GM12878 (cell line): Measurements from ENCODE around the gene HAO1. TPM values are rescaled to one million over a fixed set of nuclear protein-coding genes. Genes with fewer than 3 reads are reported as not detected.

Source experiments
- ATAC-seq: fragments of 200-7000 bp; cut with Tn5 transposase; 3 replicates; pipeline ENCODE4 v1.9.1; 2020; ENCODE audit warnings: mild to moderate bottlenecking, moderate library complexity
- BruUV-seq: library from RNA; stranded (reverse); fragments of 400-500 nt; replicated peaks from 2 replicates; lab custom pipeline; 2021; lab: Mats Ljungman, UMichigan
- CTCF ChIA-PET: fragments of 300-600 bp; sonication (Branson Sonifier 250); formaldehyde crosslinking; extraction: SDS; loops from one replicate; lab custom pipeline; 2021; ENCODE audit warnings: inconsistent platforms; lab: Yijun Ruan, JAX
- POLR2A ChIA-PET: fragments of 350-600 bp; formaldehyde crosslinking; extraction: SDS; loops from one replicate; lab custom pipeline; 2021; ENCODE audit warnings: inconsistent platforms; lab: Charles Lee
- RAD21 ChIA-PET: fragments of 300-600 bp; sonication (Branson Sonifier 250); formaldehyde crosslinking; loops from one replicate; lab custom pipeline; 2023; ENCODE audit warnings: antibody characterized with exemption; ENCODE audit not compliant: unreplicated experiment; lab: Charles Lee
- SMC1A ChIA-PET: fragments of 300-600 bp; sonication (Branson Sonifier 250); formaldehyde crosslinking; loops from one replicate; lab custom pipeline; 2023; ENCODE audit not compliant: unreplicated experiment, uncharacterized antibody; lab: Charles Lee
- DNase-seq: peaks from one replicate; pipeline ENCODE4 v3.0.0-alpha.2; 2011; ENCODE audit warnings: low read depth, low spot score
- FAIRE-seq: peaks from 3 replicates; lab custom pipeline; 2011; peaks lifted over from hg19 to GRCh38; lab: Jason Lieb, UNC
- H2AFZ ChIP-seq: 2 replicates; pipeline ENCODE4 v1.6.0; 2011; ENCODE audit warnings: low read depth, low read length, control low read depth; ENCODE audit not compliant: control insufficient read depth
- H3K27ac ChIP-seq: 2 replicates; pipeline ENCODE4 v1.5.1; 2011; ENCODE audit warnings: control low read depth; ENCODE audit not compliant: control insufficient read depth, insufficient read depth
- H3K27me3 ChIP-seq, 2 experiments: replicated peaks in 1 of 2; 2 replicates each; pipeline versions ENCODE4 v1.6.0 to v1.6.1; 2011; ENCODE audit warnings: low read length in 1 of 2; ENCODE audit not compliant: control insufficient read depth in 2 of 2, insufficient read depth in 2 of 2
- H3K36me3 ChIP-seq, 2 experiments: 2 replicates each; pipeline ENCODE4 v1.5.1; 2011; ENCODE audit warnings: low read length in 1 of 2; ENCODE audit not compliant: control insufficient read depth in 2 of 2, insufficient read depth in 2 of 2
- H3K4me1 ChIP-seq: 2 replicates; pipeline ENCODE4 v1.6.1; 2011; ENCODE audit warnings: mild to moderate bottlenecking, low read length, moderate library complexity, mixed read lengths; ENCODE audit not compliant: control insufficient read depth, insufficient read depth
- H3K4me2 ChIP-seq: 2 replicates; pipeline ENCODE4 v1.6.0; 2011; ENCODE audit warnings: control low read depth; ENCODE audit not compliant: control insufficient read depth, insufficient read depth
- H3K4me3 ChIP-seq: fragments of 200-600 bp; sonication (generic); 2 replicates; pipeline ENCODE4 v1.5.1; 2016
- H3K79me2 ChIP-seq: 2 replicates; pipeline ENCODE4 v1.6.0; 2011; ENCODE audit warnings: low read length; ENCODE audit not compliant: control insufficient read depth, insufficient read depth
- H3K9ac ChIP-seq: 2 replicates; pipeline ENCODE4 v1.8.0; 2011; ENCODE audit warnings: low read length, control low read depth, mixed read lengths; ENCODE audit not compliant: control insufficient read depth, insufficient read depth
- H3K9me3 ChIP-seq: replicated peaks from 3 replicates; pipeline ENCODE4 v1.5.1; 2011; ENCODE audit warnings: mild to moderate bottlenecking, low read length; ENCODE audit not compliant: control insufficient read depth, insufficient read depth
- H4K20me1 ChIP-seq: 2 replicates; pipeline ENCODE4 v1.6.0; 2011; ENCODE audit not compliant: control insufficient read depth, insufficient read depth
- ETV6 ChIP-seq, 2 experiments: fragments of 450-650 bp in 1 of 2; IDR thresholded peaks in 1 of 2; conservative IDR thresholded peaks in 1 of 2; 2 replicates each; pipeline ENCODE4 v1.6.1; 2014; ENCODE audit warnings: antibody characterized with exemption in 1 of 2, borderline replicate concordance in 1 of 2, low read depth in 1 of 2, mild to moderate bottlenecking in 1 of 2, moderate library complexity in 1 of 2
- HDGF ChIP-seq: fragments of 450-650 bp; IDR thresholded peaks from 2 replicates; pipeline ENCODE4 v1.6.1; 2016; ENCODE audit warnings: antibody characterized with exemption
- IRF4 ChIP-seq: IDR thresholded peaks from 2 replicates; pipeline ENCODE4 v1.6.1; 2011; ENCODE audit warnings: low read depth, low read length
- MYC ChIP-seq: IDR thresholded peaks from 2 replicates; pipeline ENCODE4 v1.6.1; 2011; ENCODE audit warnings: mild to moderate bottlenecking, low read length, moderate library complexity, inconsistent platforms; ENCODE audit not compliant: insufficient read depth, insufficient replicate concordance, insufficient read length, severe bottlenecking
- NFIC ChIP-seq: IDR thresholded peaks from 2 replicates; pipeline ENCODE4 v1.6.1; 2012; ENCODE audit warnings: low read depth, mild to moderate bottlenecking, inconsistent platforms, low read length, moderate library complexity
- NR2F1 ChIP-seq: fragments of 450-650 bp; conservative IDR thresholded peaks from 2 replicates; pipeline ENCODE4 v1.6.1; 2017; ENCODE audit warnings: mild to moderate bottlenecking
- POLR2AphosphoS2 ChIP-seq: IDR thresholded peaks from 2 replicates; pipeline ENCODE4 v1.6.1; 2011; ENCODE audit warnings: low read depth, mild to moderate bottlenecking, low read length, improper control_type of control experiment, moderate library complexity
- RB1 ChIP-seq: fragments of 450-650 bp; formaldehyde crosslinking; IDR thresholded peaks from 2 replicates; pipeline ENCODE4 v1.6.1; 2017; ENCODE audit warnings: mild to moderate bottlenecking, borderline replicate concordance
- RCOR1 ChIP-seq: conservative IDR thresholded peaks from 2 replicates; pipeline ENCODE4 v1.6.1; 2012; ENCODE audit warnings: low read depth, low read length, improper control_type of control experiment
- SMAD5 ChIP-seq: IDR thresholded peaks from 2 replicates; pipeline ENCODE4 v1.6.1; 2016; ENCODE audit warnings: antibody characterized with exemption, low read depth
- SP1 ChIP-seq: IDR thresholded peaks from one replicate; pipeline ENCODE4 v1.6.1; 2011; ENCODE audit warnings: low read depth, low read length
- SUPT20H ChIP-seq: IDR thresholded peaks from 2 replicates; pipeline ENCODE4 v1.6.1; 2011; ENCODE audit warnings: low read depth, mild to moderate bottlenecking, low read length, moderate library complexity, borderline replicate concordance; ENCODE audit not compliant: control insufficient read depth
- ZNF207 ChIP-seq: fragments of 450-650 bp; IDR thresholded peaks from 2 replicates; pipeline ENCODE4 v1.6.1; 2014; ENCODE audit warnings: antibody characterized with exemption, mild to moderate bottlenecking, borderline replicate concordance
- ZNF384 ChIP-seq: IDR thresholded peaks from 2 replicates; pipeline ENCODE4 v1.6.1; 2012; ENCODE audit warnings: low read depth, mild to moderate bottlenecking, low read length, improper control_type of control experiment, borderline replicate concordance
- ZNF622 ChIP-seq: fragments of 450-650 bp; IDR thresholded peaks from 2 replicates; pipeline ENCODE4 v1.6.1; 2017; ENCODE audit warnings: mild to moderate bottlenecking, inconsistent platforms
- WGBS: methylation state at CpG from one replicate; pipeline ENCODE4 v1.1.6; 2016; ENCODE audit warnings: low lambda C conversion rate; ENCODE audit not compliant: insufficient replicate concordance, insufficient coverage; ENCODE audit errors: missing lambda C conversion rate; 5-methylcytosine and 5-hydroxymethylcytosine counted together
- in situ Hi-C: fragments of 300-500 bp; cut with MboI; formaldehyde crosslinking; loops from 9 replicates; pipeline ENCODE4 v1.14.3; 2018; ENCODE audit warnings: mixed read lengths
- intact Hi-C: fragments of 100-400 bp; cut with micrococcal nuclease; formaldehyde crosslinking; loops from one replicate; pipeline ENCODE4 v1.14.2; 2022; ENCODE audit not compliant: unreplicated experiment
- polyA plus RNA-seq, 11 experiments: library from polyadenylated mRNA; depleted of rRNA in 4 of 11; unstranded in 6 of 11; stranded (reverse) in 5 of 11; fragments of >200 nt; fragmentation: Nextera tagmentation in 4 of 11; fragmentation: Illumina TruSeq in 1 of 11; extraction: Ambion mirVana in 4 of 11; extraction: Trizol in 1 of 11; gene quantifications; 1 replicate in 1 of 11; 2 replicates in 10 of 11; pipeline versions ENCODE4 v1.2.1 to v1.2.3, GENCODE V29; 2011 to 2016; ENCODE audit warnings: inconsistent platforms in 2 of 11, missing spikeins in 2 of 11, low read depth in 1 of 11
- total RNA-seq, 4 experiments: library from RNA; depleted of rRNA in 3 of 4; stranded (reverse); fragments of >200 nt in 3 of 4; fragmentation: Illumina TruSeq in 1 of 4; extraction: Trizol in 1 of 4; gene quantifications; 2 replicates each; pipeline versions ENCODE4 v1.2.1 to v1.2.3, GENCODE V29; 2013 to 2021
- TF ChIP-seq, protein P1 (sequence below): IDR thresholded peaks from 2 replicates; pipeline ENCODE4 v1.6.1; 2011; ENCODE audit warnings: mild to moderate bottlenecking, low read depth, low read length, moderate library complexity; ENCODE audit not compliant: insufficient replicate concordance
- TF ChIP-seq, protein P2 (sequence below): IDR thresholded peaks from 2 replicates; pipeline ENCODE4 v1.6.1; 2012; ENCODE audit warnings: low read depth, low read length, improper control_type of control experiment
- TF ChIP-seq, protein P3 (sequence below): fragments of 450-650 bp; IDR thresholded peaks from 2 replicates; pipeline ENCODE4 v1.6.1; 2016; ENCODE audit warnings: mild to moderate bottlenecking

HAO1 gene
- total and polyA plus RNA-seq, 10 of the 15 experiments (the other 5 are each of a cell fraction or from before 2014, with no cell fraction given): 0.03 to 0.29 (median 0.05) TPM; not detected in 7

DNA sequence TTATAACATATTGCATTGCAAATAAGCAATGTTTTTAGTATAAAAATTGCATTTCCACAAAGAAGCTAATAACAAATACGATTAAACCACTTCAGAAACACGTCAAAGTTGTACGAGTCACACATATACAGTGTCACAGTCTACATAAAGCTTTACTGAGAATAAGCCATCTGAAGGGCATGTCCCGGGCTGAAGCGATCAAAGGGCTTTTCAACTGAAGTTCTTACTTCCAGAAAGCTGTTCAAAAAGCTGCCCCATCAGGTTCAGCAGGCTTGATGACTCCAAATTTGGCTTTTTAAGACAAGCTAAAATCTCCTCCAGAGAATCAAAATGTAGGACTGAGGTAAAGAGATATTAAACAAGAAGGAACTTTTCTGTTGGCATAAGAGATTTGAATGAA lies 37.5 kb upstream of the HAO1 start:
- DNase-seq: no peak
- BruUV-seq: no TSS peak
- Histone ChIP-seq H3K4me1 (no peaks in the 10 kb centered on the region), H4K20me1 (no peaks in the 10 kb centered on the region), H3K27me3 (no peaks in the 10 kb centered on the region), H3K4me3 (no peak overlapping the region), H3K79me2 (no peaks in the 10 kb centered on the region), H3K27ac (no peak overlapping the region), H3K9ac (no peak overlapping the region), H2AFZ (no peak overlapping the region), H3K4me2 (no peak overlapping the region), H3K36me3 (peaks cover 2 to 9% of the 10 kb centered on the region in 2 experiments), H3K9me3 (no peaks in the 10 kb centered on the region)
- POLR2A ChIA-PET: no interaction called here
- CTCF ChIA-PET: interaction anchor here (1.0 to 1.6 kb wide), 3 partner anchors 41 to 744 kb away, joined by 3 to 4 read pairs (median 3); no protein-coding TSS in a partner anchor
- ATAC-seq: no peak
- in situ Hi-C loops (no loop called here), intact Hi-C loops (no loop called here)
- 96% methylated on average over 5 of the region's 5 CpGs for WGBS
- no peak for FAIRE-seq
- RAD21 ChIA-PET: no interaction called here
- SMC1A ChIA-PET: interaction anchor here (1.3 kb wide), 1 partner anchor 44 kb away, joined by 3 read pairs; no protein-coding TSS in a partner anchor
- no peak for TF ChIP-seq IRF4
- TF ChIP-seq ZNF207: no peak
- TF ChIP-seq POLR2AphosphoS2: no peak
- TF ChIP-seq, protein P1, sequence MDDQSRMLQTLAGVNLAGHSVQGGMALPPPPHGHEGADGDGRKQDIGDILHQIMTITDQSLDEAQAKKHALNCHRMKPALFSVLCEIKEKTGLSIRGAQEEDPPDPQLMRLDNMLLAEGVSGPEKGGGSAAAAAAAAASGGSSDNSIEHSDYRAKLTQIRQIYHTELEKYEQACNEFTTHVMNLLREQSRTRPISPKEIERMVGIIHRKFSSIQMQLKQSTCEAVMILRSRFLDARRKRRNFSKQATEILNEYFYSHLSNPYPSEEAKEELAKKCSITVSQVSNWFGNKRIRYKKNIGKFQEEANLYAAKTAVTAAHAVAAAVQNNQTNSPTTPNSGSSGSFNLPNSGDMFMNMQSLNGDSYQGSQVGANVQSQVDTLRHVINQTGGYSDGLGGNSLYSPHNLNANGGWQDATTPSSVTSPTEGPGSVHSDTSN: no peak
- TF ChIP-seq HDGF: no peak
- no peak for TF ChIP-seq SUPT20H
- TF ChIP-seq ETV6 (conservative IDR thresholded peaks at IDR 0.05 in 1 of 2, IDR thresholded peaks at IDR 0.05 in 1 of 2; ENCODE audit: borderline replicate concordance in 1 of 2, low read depth in 1 of 2): no peak
- no peak for TF ChIP-seq RB1
- no peak for TF ChIP-seq ZNF622
- TF ChIP-seq MYC: no peak
- TF ChIP-seq, protein P2, sequence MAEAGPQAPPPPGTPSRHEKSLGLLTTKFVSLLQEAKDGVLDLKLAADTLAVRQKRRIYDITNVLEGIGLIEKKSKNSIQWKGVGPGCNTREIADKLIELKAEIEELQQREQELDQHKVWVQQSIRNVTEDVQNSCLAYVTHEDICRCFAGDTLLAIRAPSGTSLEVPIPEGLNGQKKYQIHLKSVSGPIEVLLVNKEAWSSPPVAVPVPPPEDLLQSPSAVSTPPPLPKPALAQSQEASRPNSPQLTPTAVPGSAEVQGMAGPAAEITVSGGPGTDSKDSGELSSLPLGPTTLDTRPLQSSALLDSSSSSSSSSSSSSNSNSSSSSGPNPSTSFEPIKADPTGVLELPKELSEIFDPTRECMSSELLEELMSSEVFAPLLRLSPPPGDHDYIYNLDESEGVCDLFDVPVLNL: no peak
- no peak for TF ChIP-seq ZNF384
- TF ChIP-seq RCOR1: no peak
- TF ChIP-seq NFIC: no peak
- TF ChIP-seq SMAD5: no peak
- TF ChIP-seq SP1: no peak
- TF ChIP-seq, protein P3, sequence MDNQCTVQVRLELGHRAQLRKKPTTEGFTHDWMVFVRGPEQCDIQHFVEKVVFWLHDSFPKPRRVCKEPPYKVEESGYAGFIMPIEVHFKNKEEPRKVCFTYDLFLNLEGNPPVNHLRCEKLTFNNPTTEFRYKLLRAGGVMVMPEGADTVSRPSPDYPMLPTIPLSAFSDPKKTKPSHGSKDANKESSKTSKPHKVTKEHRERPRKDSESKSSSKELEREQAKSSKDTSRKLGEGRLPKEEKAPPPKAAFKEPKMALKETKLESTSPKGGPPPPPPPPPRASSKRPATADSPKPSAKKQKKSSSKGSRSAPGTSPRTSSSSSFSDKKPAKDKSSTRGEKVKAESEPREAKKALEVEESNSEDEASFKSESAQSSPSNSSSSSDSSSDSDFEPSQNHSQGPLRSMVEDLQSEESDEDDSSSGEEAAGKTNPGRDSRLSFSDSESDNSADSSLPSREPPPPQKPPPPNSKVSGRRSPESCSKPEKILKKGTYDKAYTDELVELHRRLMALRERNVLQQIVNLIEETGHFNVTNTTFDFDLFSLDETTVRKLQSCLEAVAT: no peak
- no peak for TF ChIP-seq NR2F1
